HG02571 (cell line): Measurements from ENCODE around the gene MAP3K13.
"Not testable (repeated sequence)": the region's sequence is repeated elsewhere in the genome, so short reads cannot be mapped to it uniquely, and the experiment has no call there.

Experiments used
- ATAC-seq: cut with Tn5 transposase; IDR thresholded peaks from one replicate; pipeline ENCODE4 v1.9.1; 2021; ENCODE audit warnings: mild to moderate bottlenecking, moderate library complexity; ENCODE audit not compliant: unreplicated experiment

MAP3K13 gene

GRCh38 chr3:185340751-185341150, 22.2 kb upstream of the MAP3K13 start:
- ATAC-seq: no peak

DNA sequence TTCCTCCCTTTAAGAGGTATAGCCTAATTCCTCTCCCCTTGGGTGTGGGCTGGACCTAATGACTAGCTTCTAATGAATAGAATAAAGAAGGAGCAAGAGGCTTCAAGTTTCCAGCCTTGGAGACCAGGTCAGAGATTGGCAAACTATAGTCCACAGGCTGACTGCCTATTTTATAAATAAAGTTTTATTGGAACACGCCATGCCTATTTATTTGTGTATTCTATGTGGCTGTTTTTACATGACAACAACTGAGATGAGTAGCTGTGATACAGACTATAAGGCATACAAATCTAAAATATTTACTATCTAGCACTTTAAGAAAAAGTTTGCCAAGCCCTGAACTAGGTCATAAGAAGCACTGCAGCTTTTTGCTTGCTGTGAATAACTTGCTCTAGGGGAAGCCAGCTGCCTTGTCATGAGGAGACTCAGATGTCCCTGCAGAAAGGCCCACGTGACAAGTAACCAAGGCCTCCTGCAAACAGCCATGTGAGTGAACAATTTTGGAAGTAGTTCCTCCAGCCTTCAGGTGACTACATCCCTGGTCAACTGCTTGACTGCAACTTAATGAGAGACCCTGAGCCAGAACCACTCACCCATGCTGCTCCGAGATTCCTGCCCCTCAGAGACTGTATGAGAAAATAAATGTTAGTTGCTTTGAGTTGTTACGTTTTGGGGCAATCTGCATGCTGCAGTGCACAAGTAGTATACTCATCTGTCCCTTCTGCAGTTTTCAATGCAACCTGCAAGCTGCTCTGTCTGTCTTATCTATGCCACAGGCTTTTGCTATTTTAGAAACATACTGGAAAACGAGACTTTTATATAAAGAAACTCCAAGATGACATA, 21.1 kb upstream of the MAP3K13 start:
- no peak for ATAC-seq

DNA sequence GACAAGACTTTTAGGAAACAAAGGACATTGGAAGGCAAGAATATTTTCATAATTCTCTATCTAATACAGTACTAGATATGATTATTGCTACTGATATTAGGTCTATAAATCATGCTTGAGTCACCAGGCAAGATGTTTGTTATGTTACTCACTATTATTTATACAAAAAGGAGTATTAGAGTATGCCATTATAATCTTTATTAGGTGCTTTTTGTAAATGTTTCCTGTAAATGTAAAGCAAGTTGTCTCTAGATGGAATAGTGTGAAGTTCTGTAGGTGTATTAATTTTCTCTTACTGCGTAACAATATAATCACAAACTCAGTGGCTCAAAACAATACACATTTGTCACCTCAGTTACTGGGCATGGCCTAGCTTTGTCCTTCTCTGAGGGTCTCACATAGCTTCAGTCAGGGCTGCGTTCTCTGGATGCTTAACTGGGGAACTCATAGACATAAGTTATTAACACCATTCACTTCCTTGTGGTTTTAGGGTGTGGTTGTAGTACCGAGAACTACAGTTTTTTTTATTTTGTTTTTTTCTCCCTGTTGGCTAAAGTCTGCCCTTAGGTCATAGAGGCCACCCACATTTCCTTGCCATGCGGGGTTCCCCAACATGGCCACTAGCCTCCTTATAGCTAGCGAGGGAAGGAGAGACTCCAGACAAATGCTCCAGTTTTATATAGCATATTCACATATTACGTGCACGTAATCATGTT, 20.3 kb upstream of the MAP3K13 start:
- ATAC-seq: no peak

GRCh38 chr3:185347399-185347798, 15.5 kb upstream of the MAP3K13 start:
- ATAC-seq: no peak

DNA sequence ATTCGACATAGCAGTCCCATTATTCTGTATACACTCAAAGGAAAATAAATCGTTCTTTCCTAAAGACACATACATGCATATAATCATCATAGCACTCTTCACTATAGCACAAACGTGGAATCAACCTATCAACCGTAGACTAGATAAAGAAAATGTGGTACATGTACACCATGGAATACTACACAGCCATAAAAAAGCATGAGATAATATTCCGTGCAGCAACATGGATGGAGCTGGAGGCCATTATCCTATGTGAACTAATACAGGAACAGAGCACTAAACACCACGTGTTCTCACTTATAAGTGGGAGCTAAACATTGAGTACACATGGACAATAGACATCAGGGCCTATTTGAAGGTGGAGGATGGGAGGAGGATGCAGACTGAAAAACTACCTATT, 12.1 kb upstream of the MAP3K13 start:
- ATAC-seq: no peak

GRCh38 chr3:185351396-185351795, 11.5 kb upstream of the MAP3K13 start:
- no peak for ATAC-seq

- ATAC-seq: no peak
Measured at GRCh38 chr3:185353225-185353624, 9.7 kb upstream of the MAP3K13 start.

GRCh38 chr3:185353823-185354614, 8.9 kb upstream of the MAP3K13 start:
- ATAC-seq: peak; percentile 95

GRCh38 chr3:185356499-185356898, 6.4 kb upstream of the MAP3K13 start:
- ATAC-seq: no peak

- ATAC-seq: no peak
Measured at GRCh38 chr3:185361920-185362319, 1.0 kb upstream of the MAP3K13 start.

- ATAC-seq: no peak
Measured at GRCh38 chr3:185363662-185364203, 797 bp downstream of the MAP3K13 start.

GRCh38 chr3:185365291-185366073, 2.5 kb downstream of the MAP3K13 start:
- no peak for ATAC-seq

DNA sequence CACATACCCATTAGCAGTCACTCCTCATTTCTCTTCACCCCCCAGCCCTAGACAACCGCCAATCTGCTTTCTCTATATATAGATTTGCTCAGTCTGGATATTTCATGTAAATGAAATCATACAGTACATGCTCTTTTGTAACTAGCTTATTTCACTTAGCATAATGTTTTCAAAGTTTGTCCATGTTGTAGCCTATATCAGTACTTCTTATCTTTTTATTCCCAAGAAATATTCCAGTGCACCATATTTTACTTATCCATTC, 3.1 kb downstream of the MAP3K13 start:
- no peak for ATAC-seq

GRCh38 chr3:185366913-185367312, 4.0 kb downstream of the MAP3K13 start:
- ATAC-seq: no peak

DNA sequence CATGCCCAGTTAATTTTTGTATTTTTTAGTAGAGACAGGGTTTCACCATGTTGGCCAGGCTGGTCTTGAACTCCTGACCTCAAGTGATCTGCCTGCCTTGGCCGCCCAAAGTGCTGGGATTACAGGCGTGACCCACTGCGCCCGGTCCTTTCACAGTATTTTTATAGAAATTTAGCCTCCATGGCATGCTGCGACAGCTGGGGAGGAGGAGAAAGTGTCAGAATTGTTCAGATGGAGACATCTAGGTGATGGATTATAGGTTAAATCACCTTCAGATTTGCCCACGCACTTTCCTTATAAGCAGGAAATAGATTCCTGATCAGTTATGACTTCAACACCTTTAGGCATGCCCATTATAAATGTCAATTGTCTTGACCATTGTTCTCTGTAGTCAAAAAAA, 7.4 kb downstream of the MAP3K13 start:
- ATAC-seq: not testable (repeated sequence)

DNA sequence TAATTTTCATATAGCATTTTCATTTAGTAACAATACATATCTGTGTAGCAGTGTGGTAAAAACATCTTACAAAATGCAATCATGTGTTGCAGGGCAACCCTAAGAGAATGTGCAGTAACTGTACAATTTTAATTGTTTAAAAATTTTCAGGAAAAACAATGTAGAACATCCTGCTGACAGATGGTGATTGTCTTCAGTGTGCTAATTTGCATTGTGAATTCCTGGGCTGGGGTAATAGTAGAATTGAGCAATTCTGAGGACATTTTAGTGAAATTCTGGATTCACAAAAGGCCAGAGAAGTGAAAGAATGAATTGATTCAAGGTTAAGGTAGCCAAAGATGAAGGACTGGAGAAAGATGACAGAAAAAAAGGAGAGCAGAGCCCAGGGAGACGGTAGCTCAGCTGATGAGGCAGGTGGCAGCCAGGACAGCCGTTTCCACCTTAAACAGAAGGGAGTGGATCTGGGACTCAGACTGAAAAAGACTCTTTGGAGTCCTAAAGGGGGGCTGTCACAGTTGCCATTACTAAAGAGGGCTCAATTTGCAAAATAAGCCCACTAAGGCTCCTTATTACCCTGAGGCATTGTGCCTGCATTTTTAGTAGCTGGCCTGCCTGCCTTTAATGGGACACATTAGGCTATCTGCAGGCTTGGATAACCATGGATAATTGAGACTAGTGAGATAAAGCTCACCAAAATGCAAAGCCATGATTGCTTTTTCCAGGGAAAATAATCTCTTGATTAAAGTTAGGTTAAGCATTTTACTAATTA, 8.6 kb downstream of the MAP3K13 start:
- ATAC-seq: no peak

DNA sequence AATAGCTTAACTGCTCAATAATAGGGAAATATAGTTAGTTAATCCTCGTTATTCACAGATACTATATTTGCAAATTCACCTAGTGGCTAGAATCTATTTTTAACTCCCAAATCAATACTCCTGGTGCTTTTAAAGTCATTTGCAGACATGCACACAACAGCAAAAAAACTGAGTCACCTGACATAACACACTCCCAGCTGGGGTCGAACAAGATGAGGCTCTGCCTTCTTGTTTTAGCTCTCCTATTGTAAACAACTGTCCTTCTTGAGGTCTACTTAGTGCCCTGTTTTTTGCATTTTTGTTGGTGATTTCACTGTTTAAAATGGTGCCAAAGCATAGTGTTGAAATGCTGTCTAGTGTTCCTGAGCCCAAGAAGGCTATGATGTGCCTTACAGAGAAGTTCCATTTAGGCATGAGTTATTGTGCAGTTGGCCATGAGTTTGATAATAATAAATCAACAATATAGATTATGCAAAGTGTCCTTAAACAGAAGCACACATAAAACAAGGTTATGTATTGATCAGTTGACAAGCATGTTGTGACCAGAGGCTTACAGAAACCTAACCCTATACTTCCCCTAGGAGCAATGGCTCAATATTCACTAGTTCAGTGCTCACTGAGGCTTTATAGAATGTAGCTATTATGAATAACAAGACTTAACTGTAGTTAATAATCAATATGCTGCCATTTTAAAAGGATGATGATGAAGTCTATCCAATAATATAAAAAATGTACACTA, 18.6 kb downstream of the MAP3K13 start:
- ATAC-seq: no peak

DNA sequence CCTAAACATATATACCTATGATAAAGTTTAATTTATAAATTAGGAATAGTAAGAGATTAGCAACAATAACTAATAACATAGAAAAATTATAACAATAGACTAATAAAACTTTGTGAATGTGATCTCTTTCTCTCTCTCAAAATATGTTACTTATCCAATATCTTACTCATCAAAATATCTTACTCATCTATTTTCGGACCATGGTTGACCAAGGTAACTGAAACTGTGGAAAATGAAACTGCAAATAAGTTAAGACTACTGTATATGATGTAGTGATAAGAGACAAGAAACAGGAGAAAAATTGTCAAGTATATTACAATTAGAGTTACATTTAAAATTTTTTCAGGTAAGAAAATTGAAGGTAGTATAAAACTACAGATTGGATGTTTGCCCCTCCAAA, 19.2 kb downstream of the MAP3K13 start:
- ATAC-seq: no peak

GRCh38 chr3:185386515-185386914, 23.6 kb downstream of the MAP3K13 start:
- not testable (repeated sequence) for ATAC-seq
